C4-2B (cell line): ENCODE results near the gene YPEL4.

Source experiments
- ZFX ChIP-seq: fragments of 450-650 bp; IDR thresholded peaks from 2 replicates; pipeline ENCODE4 v1.6.1; 2017
- TF ChIP-seq, protein P1 (sequence below): fragments of 450-650 bp; conservative IDR thresholded peaks from 2 replicates; pipeline ENCODE4 v1.5.1; 2017; ENCODE audit warnings: mild to moderate bottlenecking

DNA sequence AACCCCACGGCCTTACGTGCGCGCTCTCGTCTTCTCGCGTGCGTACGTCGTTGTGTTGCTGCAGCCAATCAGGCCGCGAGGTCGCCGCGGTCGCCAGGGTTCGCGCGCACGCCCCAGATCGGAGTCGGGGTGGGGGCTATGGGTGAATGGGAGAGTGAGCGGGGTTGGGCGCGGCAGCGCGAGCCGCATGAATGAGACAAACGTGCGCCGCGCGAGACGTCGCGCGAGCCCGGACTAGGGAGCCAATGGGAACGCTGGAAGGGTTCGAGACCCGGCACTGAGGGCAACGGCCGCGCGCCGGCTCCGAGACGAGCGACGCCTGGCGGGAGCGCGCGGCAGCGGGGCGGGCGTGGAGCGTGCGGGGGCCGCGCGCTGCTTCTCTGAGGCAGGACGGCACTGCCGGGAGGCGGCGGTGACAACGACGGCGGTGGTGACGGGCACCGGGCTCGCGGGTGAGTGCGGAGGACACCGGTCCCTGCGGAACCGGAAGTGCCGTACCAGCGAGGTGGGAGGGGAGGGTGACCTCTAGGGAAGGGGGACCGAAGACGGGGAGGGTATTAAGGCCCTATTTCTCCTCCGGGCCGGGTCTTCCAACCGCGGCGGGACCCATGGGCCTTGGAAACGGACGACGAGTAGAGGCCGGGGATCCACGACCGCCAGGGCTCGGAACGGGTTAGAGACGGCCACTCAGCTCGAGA, 18.2 kb upstream of the YPEL4 start, which contains the start of gene ZDHHC5:
- TF ChIP-seq, protein P1, sequence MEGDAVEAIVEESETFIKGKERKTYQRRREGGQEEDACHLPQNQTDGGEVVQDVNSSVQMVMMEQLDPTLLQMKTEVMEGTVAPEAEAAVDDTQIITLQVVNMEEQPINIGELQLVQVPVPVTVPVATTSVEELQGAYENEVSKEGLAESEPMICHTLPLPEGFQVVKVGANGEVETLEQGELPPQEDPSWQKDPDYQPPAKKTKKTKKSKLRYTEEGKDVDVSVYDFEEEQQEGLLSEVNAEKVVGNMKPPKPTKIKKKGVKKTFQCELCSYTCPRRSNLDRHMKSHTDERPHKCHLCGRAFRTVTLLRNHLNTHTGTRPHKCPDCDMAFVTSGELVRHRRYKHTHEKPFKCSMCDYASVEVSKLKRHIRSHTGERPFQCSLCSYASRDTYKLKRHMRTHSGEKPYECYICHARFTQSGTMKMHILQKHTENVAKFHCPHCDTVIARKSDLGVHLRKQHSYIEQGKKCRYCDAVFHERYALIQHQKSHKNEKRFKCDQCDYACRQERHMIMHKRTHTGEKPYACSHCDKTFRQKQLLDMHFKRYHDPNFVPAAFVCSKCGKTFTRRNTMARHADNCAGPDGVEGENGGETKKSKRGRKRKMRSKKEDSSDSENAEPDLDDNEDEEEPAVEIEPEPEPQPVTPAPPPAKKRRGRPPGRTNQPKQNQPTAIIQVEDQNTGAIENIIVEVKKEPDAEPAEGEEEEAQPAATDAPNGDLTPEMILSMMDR: peak; percentile 53
- no peak; the same call in 1 of the 2 replicates for TF ChIP-seq ZFX
